GM18873 (cell line): Measurements from ENCODE around the gene CARD10.

Source experiments
- ATAC-seq: cut with Tn5 transposase; IDR thresholded peaks from one replicate; pipeline ENCODE4 v1.9.1; 2021; ENCODE audit warnings: mild to moderate bottlenecking, moderate library complexity, moderate number of reproducible peaks; ENCODE audit not compliant: unreplicated experiment, low FRiP score

The CARD10 gene

GRCh38 chr22:37507731-37508130, 11.5 kb downstream of the CARD10 start:
- ATAC-seq, result no peak

- no peak for ATAC-seq
Measured at GRCh38 chr22:37505989-37506388, 13.2 kb downstream of the CARD10 start.

GRCh38 chr22:37505565-37505964, 13.7 kb downstream of the CARD10 start:
- ATAC-seq, result no peak

GRCh38 chr22:37504964-37505363, 14.3 kb downstream of the CARD10 start:
- ATAC-seq, result no peak

GRCh38 chr22:37503850-37504249, 15.4 kb downstream of the CARD10 start:
- ATAC-seq, result no peak

GRCh38 chr22:37503183-37503683, 16.0 kb downstream of the CARD10 start:
- ATAC-seq, result no peak

GRCh38 chr22:37502342-37503182, 16.7 kb downstream of the CARD10 start:
- ATAC-seq, result no peak

GRCh38 chr22:37501610-37502341, 17.4 kb downstream of the CARD10 start:
- ATAC-seq, result no peak

GRCh38 chr22:37500745-37501609, 18.2 kb downstream of the CARD10 start:
- ATAC-seq, result no peak

- no peak for ATAC-seq
Measured at GRCh38 chr22:37499789-37500540, 19.2 kb downstream of the CARD10 start.

- ATAC-seq, result no peak
Measured at GRCh38 chr22:37499027-37499707, 20.0 kb downstream of the CARD10 start.

GRCh38 chr22:37498289-37498909, 20.8 kb downstream of the CARD10 start:
- no peak for ATAC-seq

GRCh38 chr22:37497062-37497599, 22.1 kb downstream of the CARD10 start:
- ATAC-seq, result no peak

- no peak for ATAC-seq
Measured at GRCh38 chr22:37496651-37497050, 22.6 kb downstream of the CARD10 start.

GRCh38 chr22:37493979-37494378, 25.2 kb downstream of the CARD10 start:
- ATAC-seq, result no peak

- no peak for ATAC-seq
Measured at GRCh38 chr22:37492428-37493344, 26.5 kb downstream of the CARD10 start.

- no peak for ATAC-seq
Measured at GRCh38 chr22:37491559-37492427, 27.4 kb downstream of the CARD10 start.
